Testis (tissue), 2 donors: ENCODE results near the gene EYA2.

Experiments
- POLR2A ChIP-seq: fragments of 450-650 bp; IDR thresholded peaks from one replicate; pipeline ENCODE4 v1.6.1; 2017; ENCODE audit warnings: antibody characterized with exemption, mild to moderate bottlenecking, moderate library complexity
- TF ChIP-seq, protein P1 (sequence below), 3 experiments: fragments of 450-650 bp in 2 of 3; fragments of 200-600 bp in 1 of 3; sonication (generic) in 1 of 3; IDR thresholded peaks; one replicate each; pipeline ENCODE4 v1.5.1; 2016 to 2019; ENCODE audit warnings: antibody characterized with exemption in 3 of 3, mild to moderate bottlenecking in 2 of 3, moderate library complexity in 1 of 3

DNA sequence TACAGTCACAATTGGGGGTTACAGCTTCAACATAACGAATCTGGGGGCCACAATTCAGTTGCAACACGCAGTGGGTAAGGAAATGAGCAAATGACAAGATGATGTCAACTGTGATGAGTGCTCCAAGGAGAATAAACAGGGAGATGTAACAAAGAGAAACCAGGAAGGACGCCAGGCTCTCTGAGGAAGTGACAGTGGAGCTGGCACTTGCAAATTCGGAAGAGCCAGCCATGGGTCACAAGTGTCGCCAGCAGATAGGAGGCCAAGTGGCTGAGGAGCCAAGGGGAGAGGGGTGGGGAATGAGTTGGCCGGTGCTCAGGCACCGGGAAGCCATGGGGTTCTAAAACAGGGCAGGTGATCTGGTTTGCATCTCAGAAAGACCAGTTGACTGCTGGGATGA, 136.4 kb downstream of the EYA2 start:
- TF ChIP-seq, protein P1, sequence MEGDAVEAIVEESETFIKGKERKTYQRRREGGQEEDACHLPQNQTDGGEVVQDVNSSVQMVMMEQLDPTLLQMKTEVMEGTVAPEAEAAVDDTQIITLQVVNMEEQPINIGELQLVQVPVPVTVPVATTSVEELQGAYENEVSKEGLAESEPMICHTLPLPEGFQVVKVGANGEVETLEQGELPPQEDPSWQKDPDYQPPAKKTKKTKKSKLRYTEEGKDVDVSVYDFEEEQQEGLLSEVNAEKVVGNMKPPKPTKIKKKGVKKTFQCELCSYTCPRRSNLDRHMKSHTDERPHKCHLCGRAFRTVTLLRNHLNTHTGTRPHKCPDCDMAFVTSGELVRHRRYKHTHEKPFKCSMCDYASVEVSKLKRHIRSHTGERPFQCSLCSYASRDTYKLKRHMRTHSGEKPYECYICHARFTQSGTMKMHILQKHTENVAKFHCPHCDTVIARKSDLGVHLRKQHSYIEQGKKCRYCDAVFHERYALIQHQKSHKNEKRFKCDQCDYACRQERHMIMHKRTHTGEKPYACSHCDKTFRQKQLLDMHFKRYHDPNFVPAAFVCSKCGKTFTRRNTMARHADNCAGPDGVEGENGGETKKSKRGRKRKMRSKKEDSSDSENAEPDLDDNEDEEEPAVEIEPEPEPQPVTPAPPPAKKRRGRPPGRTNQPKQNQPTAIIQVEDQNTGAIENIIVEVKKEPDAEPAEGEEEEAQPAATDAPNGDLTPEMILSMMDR (IDR thresholded peaks at IDR 0.05), result no peak
- no peak for TF ChIP-seq POLR2A
